Right forelimb (tissue), 1 donor: Measurements from ENCODE around the gene NOP16.

ENCODE experiments used
- DNase-seq: peaks from one replicate; pipeline ENCODE4 v3.0.0-alpha.2; 2018

Gene NOP16

GRCh38 chr5:176355400-176356178 lies 32.8 kb downstream of the NOP16 start:
- no peak for DNase-seq

GRCh38 chr5:176353533-176353932 lies 34.9 kb downstream of the NOP16 start:
- DNase-seq, result no peak

- DNase-seq, result no peak
These were observed 36.1 kb downstream of the NOP16 start for GRCh38 chr5:176352116-176352878.

GRCh38 chr5:176350416-176350815 lies 38.0 kb downstream of the NOP16 start:
- DNase-seq, result no peak

GRCh38 chr5:176342766-176343458 lies 45.5 kb downstream of the NOP16 start:
- DNase-seq, result no peak

GRCh38 chr5:176342158-176342483 lies 46.3 kb downstream of the NOP16 start:
- DNase-seq, result no peak

- no peak for DNase-seq
These were observed 46.9 kb downstream of the NOP16 start for GRCh38 chr5:176341325-176342157.

- no peak for DNase-seq
These were observed 49.1 kb downstream of the NOP16 start for GRCh38 chr5:176339304-176339703.

- DNase-seq, result no peak
These were observed 50.5 kb downstream of the NOP16 start for GRCh38 chr5:176337913-176338312.

GRCh38 chr5:176334031-176334770 lies 54.2 kb downstream of the NOP16 start:
- DNase-seq, result no peak
